ENCODE results near the gene RTN4R.
"Not testable (repeated sequence)": the region's sequence is repeated elsewhere in the genome, so short reads cannot be mapped to it uniquely, and the experiment has no call there.

Gene RTN4R

DNA sequence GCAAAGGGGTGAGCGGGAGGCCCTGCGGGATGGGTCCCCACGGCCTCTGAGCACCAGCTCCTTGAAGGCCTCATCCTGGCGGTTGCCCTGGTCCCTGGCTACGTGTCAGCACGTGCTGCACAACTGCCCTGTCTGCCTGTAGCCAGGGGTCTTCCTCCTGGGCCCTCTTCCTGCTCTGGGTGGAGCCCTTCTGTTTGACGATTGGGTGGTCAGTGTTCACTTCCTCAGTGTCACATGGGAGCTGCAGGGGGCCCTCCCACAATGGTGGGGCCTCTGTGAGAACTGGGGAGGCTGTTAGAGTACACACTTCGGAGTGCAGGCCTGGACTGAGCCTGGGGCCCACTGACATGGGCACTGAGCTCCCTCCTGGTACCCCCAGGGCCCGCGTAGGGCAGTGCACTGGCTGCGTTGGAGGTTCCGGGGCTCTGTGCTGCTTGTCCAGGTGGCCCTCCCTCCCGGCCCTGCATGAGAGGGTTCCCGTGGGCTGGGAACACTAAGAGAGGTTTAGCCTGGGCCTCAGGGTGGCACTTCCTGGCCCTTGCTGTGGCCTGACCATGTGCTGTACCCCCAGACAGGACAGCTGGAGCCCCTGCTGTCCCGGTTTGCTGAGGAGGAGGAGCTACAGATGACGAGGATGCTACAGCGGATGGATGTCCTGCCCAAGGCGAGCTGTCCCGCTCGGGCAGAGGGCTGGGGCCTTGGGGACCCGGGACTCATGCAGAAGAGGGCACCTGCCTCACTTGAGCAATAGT is 38.0 kb upstream of the RTN4R start:
- DNase-seq, result no peak

DNA sequence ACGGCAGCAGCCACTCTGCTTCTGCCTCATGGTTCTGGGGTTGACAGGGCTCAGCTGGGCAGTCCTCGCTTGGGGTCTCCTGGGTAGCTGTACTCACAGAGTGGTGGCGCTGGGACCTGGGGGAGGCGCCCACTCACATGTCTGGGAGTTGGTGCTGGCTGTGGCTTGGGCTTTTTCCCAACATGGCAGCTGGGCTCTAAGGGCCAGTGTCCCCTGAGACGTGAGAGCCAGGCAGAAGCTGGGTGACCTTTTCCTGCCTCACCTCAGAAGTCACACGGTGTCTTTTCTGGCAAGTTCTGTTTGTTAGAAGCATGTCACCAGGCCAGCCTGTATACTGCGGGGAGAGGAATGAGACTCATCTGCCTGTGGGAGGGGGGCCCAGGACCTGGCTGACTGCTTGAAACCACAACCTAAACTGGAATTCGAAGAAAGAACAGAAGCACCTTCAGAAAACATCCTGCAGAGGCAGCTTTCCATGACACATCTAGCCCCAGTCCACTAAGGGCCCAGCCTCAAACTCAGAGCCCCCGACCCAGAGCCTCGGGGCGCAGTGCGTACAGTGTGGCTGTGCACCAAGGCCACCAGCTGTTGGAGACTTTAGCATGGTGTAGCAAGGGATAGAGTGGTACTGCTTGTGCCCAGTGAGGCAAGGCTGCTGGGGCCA is 37.2 kb upstream of the RTN4R start:
- DNase-seq, result not testable (repeated sequence)

- DNase-seq, result no peak
Observed at GRCh38 chr22:20304646-20305045, 36.5 kb upstream of the RTN4R start.

DNA sequence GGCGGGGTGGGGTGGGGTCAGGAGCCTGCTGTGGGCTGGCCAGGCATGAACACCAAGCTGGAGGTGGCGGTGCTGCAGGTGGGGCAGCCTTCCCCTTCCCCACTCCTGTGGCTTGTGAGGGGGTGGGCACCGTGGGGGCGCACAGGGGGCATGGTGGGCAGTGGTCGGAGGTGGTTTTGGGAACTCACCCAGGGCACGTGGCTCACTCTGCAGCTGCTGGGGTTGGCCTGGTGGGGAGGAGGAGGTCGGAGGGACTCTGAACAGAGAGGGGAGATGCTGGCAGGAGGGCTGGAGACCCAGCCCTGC is 35.1 kb upstream of the RTN4R start:
- DNase-seq, result not testable (repeated sequence)

DNA sequence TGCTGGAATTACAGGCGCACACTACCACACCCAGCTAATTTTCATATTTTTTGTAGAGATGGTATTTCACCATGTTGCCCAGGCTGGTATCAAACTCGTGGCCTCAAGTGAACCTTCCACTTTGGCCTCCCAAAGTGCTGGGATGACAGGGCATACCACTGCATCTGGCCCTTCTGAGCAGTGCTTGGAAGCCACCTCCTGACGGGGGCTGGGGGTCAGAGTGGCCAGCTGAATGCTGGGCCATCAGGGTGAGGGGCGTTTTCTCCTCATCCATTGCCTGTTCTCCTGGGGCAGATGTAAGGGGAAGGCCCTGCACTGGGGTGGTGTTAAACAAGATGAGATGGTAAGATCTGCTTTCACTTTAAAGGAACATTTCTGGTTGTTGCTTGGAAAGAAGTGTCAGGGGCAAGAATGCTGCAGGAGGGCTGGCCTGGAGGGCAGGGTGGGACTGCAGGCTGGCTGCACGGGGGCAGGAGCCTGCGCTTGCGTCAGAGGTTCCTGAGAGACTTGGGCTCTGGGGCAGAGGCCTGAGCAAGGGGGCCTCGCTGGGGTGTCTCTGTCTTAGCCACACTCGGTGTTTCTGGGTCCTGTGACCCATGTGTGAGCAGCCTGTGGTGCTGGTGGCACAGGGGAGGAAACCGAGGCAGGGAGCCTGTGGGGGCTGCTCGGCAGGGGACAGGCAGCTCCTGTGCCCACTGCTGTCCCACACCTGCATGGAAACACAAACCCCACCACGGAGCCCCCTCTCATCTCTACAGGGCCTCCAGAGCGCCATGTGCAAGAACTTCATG is 34.5 kb upstream of the RTN4R start:
- no peak for DNase-seq

GRCh38 chr22:20299746-20300136 is 31.6 kb upstream of the RTN4R start:
- no peak for DNase-seq

DNA sequence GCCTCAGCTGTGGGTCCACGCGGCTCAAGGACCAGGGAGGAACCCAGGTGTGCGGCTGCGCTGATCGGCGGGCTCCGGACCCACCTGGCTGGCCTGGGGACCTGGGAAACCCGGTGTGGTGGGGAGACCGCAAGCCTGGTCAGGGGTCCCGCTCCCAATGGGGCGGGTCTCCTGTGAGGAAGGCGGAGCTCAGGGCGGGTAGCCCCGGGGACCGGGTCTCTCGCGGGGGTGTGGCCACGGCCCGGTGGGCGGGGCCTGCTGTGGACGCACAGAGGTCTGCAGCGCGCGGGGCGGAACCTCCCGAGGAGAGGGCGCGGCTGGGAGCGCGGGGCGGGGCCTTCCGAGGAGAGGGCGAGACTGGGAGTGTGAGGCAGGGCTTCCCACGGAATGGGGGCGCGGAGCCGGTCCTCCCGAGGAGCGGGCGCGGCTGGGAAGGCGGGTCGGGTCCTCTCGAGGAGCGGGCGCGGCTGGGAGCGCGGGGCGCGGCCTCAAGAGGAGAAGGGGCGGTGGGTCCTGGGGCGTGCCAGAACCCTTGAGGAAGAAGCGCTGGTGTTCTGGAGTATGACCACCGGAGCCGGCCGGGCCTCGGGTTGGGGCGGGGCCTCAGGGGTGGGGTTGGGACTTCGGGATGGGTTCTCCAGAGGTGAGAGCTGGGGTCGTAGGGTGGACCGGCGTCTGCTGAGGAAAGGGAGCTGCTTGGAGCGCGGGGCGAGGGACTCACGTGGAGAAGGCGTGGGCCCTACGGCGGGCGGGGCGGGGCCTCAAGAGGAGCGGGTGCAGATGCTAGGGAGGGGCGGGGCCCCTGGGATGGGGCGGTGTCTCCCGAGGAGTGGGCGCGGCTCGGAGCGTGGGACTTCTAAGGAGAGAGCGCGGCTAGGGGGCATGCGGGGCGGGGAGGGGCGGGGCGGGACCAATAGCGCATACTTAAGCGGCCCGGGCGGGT is 31.0 kb upstream of the RTN4R start:
- no peak for DNase-seq

GRCh38 chr22:20298110-20298802 is 30.1 kb upstream of the RTN4R start:
- DNase-seq, result no peak

DNA sequence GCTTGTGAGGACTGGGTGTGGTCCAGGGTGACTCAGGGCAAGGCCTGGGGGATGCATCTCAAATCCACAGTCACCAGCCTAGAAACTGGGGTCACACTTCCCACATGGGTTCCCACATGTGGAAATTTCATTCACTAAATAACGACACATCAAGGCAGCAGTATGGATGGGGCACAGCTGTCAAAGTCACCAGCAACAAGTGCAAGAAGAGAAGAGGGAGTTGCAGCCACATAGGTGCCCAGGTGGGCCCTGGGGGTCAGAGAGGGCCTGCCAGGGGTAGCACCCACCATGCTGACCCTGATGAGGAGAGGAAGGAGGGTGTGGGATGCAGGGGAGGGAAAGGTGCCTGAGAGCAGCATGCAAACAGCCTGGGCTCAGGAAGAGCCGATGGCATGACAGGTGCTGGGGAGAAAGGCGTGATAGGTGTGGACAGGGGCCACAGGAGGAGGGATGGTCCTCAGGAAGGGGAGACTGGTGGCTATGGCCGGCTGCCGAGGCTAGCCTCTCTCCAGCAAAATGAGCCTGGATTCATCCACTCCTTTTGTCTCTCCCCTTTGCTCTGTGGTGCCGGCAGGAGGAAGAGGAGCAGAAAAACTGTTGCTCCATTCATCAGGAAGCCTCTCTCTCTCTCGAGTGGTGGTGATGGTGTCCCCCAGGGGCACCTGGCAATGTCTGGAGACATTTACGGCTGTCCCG is 29.4 kb upstream of the RTN4R start:
- no peak for DNase-seq

DNA sequence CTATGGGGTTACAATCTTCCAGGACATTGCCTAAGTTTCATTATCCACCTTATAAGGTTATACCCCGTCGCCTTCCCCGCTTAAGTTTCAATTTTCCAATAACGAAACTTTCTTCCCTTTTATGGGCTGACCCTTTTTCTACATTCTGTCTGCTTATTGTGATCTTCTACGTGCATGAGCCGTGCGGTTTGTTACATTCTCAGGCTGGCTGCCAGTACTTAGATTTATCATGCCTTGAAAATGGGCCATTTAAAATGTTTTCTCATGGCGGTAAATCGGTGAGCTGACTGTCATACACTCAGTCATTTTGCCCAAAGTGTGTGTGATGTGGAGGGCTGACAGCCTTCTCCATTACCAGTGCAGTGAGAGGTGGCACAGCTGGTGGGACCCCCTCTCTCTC is 28.5 kb upstream of the RTN4R start:
- DNase-seq, result no peak

- DNase-seq, result no peak
Observed at GRCh38 chr22:20295262-20296064, 27.3 kb upstream of the RTN4R start.

DNA sequence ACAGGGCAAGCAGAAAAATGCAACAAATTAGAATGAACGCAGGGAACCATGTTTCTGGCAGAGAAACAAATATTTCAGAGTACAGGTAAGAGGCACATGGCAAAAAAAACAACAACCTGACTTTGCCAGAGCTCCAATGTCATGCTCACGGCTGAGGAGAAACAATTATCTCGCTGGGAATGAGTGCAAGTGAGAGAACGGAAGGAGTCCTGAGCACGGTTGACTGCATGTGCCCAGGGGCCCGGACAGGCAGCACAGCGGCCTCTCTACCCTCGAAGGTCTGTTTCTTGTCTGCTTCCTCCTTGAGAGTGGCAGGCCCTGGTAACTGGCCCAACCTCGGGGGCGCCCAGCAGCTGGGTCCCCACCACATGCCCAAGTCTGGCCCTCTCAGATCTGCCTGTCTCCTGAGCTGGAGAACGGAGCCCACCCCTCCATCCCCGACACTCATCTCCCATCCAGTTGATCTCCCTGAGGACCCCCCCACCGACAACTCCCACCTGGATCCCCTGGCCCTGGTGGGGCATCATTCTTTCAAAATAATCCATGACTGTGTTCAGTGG is 24.6 kb upstream of the RTN4R start:
- no peak for DNase-seq

DNA sequence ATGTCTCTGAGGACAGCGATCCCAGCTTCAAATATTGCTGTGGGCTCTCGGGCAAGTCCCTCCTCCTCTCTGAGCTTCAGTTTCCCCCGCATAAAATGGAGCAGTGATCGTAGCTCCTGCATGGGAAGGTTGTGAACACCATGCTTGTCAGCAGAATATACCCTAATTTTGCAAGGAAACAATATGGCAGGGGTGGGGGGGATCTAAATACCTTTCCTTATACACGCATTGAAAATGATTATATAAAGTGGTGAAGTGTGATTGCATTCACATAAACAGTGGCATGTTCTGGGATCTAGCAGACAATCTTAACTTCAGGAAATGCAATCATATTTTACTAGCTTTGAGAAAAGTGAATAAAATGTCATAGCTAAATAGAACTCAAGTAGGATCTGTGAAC is 24.0 kb upstream of the RTN4R start:
- no peak for DNase-seq

DNA sequence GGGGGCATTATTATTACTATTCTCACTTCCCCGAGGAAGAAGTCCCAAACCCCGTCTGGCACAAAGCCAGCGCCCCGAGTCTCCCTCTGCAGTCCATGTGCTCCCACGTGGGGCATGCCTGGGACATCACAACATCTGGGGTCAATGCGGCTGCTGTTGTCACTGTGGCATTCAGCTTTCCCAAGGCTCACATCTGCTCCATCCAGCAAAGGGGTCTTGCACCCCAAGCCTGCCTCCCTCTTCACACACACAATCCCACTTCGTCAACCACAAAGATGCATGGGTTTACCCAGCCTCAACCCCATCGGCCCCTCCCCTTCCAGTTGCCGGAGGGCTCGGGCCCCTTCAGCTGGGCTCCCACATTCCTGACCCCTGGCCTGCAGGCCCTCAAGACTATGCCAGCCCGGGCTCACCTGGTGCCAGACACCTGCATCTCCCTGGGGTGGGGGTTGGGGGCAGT is 23.5 kb upstream of the RTN4R start:
- no peak for DNase-seq

DNA sequence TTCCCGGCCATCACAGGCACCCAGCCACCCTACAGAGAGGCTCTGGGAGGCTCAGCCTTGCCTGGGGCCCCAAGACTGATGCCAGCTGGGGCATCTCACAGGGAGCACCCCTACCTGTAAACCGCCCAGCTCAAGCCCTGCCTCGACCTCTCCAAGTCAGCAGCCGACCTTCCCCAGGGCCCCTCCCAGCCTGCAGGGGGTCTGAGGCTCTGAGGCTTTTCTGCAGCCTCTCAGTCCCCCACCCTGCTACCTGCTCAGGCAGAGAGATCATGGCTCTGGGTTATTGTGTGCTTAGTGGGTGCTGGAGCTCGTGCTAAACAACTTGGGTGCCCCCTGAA is 23.1 kb upstream of the RTN4R start:
- no peak for DNase-seq

DNA sequence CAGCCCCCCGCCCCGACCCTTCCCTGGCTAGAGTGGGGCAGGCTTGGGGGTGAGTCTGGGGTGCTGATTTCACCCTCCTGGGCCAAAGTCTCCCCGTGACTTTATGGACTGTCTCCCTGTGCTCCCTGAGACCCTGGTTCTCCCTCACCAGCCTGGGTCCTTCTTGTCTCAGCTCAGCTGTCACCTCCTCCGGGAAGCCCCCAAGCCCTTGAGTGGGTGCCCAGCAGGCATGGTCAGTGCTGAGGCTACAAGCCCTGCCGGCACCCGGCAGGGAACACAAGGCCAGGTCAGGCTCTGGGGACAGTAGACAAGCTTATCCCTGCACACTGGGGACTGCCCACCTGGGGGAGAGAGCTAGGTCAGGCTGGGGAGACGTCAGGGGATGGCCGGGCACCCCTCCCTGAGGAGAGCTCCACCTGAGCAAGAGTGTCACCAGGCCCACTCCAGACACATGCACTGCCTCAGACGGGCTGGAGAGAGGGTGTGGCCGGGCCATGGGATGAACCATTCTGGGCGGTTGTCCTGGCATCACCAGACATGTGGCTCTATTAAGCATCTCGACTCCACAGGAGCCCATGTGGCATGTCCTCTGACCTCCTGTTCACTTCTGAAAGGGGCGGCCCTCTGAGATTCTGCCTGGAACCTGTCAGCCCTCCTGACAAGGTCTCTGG is 22.6 kb upstream of the RTN4R start:
- DNase-seq, result no peak

DNA sequence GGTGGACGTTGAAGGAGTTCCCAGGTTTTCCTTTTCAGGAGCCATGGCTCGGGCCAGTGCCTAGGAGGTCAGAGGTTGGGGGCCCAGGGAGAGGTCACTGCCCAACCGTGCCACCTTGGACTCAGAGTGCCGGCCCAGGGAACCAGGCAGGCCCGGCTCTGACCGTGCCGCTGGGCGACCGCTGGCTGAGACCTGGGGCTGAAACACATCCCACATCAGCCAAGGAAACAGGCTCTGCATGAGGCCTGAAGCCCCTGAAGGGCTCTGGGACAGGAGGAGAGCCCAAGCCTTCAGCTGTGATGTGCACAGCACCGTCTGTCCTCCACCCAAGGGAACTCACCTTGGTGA is 21.9 kb upstream of the RTN4R start:
- no peak for DNase-seq

GRCh38 chr22:20289182-20290044 is 21.3 kb upstream of the RTN4R start:
- DNase-seq, result not testable (repeated sequence)
